ENCODE data around the gene HCRTR1.
A peak's percentile ranks its signal among the peaks of the same experiment; 100 is the strongest.

Gene HCRTR1

DNA sequence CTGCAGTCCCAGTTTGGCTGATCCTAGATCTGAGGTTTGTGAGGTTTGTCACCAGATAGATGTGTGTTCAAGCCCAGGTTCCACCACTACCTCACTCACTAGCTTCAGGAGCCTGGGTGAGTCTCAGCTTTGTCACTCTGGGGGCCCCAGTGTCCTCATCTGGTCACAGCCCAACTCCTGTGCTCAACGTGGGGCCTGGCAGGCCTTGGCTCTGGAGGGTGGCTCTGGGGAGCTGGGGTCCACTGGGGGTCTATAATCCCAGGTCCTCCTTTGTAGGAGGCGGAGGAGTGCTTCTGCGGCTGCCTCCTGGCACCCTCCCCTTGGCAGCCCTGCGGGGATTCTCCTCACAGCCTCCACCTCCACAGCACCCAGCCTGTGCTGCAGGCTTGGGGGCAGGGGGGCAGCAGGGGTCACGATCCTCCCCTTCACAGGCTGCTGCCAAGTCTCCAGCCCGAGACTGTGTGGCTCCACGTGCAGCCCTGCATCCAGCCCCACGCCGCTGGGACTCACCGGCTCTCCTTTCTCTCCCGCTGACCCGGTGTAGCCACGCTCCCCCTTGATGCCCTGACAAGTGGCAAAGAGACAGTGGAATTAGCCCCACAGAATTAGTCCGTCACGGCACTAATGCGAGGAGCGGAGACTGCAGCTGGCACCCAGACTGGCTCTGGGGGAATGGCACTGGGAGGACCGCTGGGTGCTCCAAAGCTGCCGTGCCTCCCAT, 49.7 kb downstream of the HCRTR1 start:
- no peak for DNase-seq (ENCODE audit: low read depth)

GRCh38 chr1:31668303-31668883, 50.9 kb downstream of the HCRTR1 start:
- no peak for DNase-seq (ENCODE audit: low read depth)

GRCh38 chr1:31669433-31669785, 51.9 kb downstream of the HCRTR1 start:
- no peak for DNase-seq (ENCODE audit: low read depth)

GRCh38 chr1:31669786-31670592, 52.5 kb downstream of the HCRTR1 start:
- peak; percentile 2 for DNase-seq (ENCODE audit: low read depth)

DNA sequence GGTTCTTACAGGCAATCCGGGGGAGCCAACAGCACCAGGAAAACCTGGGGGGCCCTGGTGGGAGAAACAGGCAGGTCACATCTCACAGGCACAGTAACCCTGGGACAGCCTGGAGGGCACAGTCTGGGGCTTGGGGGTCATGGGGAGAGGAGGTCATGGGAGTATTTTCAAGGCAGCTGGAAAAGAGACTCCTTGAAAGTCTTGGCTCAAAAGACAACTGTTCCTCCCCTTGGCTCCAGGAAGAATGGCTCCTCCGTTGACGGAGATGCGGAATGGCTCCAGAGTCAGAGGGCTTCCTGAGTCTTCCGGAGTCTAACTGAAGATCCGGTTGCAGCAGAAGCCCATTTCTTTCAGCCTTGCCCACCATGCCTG, 53.1 kb downstream of the HCRTR1 start:
- no peak for DNase-seq (ENCODE audit: low read depth)

DNA sequence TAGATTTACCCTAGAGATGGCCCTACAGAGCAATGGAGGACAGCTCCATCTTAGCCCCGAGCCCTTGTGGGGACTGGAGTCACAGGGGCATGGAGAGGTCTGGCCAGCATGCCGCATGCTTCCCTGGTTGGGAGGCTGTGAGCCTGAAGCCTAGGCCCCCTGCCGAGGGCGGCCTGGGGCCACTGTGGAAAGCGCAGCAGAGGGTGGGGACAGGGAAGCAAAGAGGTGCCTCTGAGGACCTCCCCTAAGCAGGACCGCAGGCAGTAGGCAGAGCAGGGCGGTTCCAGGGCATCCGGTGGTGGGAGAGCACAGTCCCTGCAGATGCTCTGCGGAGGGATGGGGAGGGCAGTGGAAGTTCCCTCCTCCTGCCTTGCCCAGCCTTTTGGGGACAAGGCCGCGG, 53.7 kb downstream of the HCRTR1 start:
- DNase-seq (ENCODE audit: low read depth): no peak

DNA sequence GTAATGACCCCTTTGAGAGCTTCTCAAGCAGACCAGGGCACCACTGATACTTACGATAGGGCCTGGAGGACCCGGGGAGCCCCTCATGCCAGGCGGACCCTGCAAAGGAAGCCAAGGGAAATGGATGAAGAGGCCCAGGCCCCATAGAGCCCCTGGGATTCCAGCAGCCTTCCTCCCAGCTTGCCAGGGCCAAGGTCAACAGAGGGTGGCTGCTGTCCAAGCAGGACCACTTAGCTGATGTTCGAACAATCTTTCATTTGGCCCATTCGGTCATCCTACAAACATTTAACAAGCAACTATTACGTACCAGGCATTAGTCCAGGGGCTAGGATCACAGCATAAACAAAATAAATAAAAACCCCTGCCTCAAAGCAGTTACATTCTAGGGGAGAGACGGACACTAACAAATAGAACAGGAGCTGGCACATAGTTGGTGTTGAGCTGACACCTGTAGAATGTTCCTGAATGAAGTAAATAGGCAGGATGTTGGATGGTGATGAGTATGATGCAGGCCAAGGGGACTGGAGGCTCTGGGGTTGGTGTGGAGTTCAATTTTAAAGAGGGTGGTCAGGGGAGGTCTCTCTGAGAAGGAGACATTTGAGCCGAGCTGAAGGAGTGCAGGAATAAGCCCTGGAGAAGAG, 54.2 kb downstream of the HCRTR1 start:
- DNase-seq (ENCODE audit: low read depth): no peak

DNA sequence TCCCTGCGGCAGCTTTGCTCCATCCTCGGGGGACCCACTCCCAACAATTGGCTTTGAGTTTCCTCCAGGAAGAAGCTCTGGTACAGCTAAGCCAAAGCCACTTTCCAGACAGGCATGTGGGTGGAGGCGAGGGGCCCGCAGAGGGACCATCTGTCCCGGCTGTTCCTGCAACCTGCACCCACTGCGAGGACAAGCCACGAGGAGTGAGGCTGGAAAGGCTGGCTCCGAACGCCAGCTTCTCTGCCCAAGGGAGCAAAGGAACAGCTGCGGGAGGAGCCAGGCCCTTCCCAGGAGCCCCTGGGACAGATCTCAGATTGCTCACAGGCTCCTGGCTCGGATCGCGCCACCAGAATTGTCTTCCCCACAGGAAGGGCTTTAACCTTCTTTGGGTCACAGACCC, 55.5 kb downstream of the HCRTR1 start:
- DNase-seq (ENCODE audit: low read depth): no peak

GRCh38 chr1:31673433-31673832, 55.9 kb downstream of the HCRTR1 start:
- no peak for DNase-seq (ENCODE audit: low read depth)

DNA sequence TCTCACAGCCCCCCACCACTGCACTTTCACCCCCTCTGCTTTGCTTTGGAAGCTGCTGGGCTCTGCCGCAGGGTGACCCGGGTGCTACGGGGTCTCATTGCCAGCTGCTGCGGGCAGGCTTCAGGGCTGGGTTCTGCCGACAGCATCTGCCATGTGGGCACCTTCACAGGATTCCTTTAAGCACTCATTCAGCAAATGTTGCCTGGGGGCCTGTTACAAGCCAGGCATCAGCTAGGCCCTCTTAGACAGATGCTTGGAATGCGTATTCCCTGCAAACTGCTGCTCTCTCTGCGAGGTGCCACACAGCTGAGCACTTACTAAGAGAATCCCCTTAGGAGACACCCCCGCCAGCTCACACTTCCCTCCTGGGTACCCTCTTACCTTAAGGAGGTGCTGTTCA, 57.1 kb downstream of the HCRTR1 start:
- DNase-seq (ENCODE audit: low read depth): no peak

GRCh38 chr1:31675161-31675560, 57.7 kb downstream of the HCRTR1 start:
- no peak for DNase-seq (ENCODE audit: low read depth)

- no peak for DNase-seq (ENCODE audit: low read depth)
These were observed 58.3 kb downstream of the HCRTR1 start for GRCh38 chr1:31675756-31676155.
